ENCODE data around the gene CXXC5. TPM values are rescaled to one million over a fixed set of nuclear protein-coding genes. Genes with fewer than 3 reads are reported as not detected.

The CXXC5 gene
- total RNA-seq, 1 experiment from 2014 or later: 97.2 TPM

DNA sequence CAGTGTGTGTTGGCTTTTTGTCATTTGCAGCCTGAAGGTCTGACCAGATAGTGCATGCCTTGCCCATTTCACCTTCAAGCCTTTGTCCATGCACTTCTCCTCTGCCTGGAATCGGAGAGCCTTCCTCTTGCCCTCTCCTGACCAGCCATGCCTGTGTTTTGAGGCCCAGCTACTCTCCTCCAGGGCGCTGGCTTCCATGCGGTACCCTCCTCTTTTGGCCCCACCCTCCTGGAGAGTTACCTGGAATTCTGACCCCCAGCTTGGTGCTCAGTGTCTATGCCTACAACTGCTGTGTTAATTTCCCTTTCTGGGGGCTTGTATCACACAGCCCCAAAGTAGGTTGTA is 52.5 kb downstream of the CXXC5 start (continued):
- TF ChIP-seq, protein P1, sequence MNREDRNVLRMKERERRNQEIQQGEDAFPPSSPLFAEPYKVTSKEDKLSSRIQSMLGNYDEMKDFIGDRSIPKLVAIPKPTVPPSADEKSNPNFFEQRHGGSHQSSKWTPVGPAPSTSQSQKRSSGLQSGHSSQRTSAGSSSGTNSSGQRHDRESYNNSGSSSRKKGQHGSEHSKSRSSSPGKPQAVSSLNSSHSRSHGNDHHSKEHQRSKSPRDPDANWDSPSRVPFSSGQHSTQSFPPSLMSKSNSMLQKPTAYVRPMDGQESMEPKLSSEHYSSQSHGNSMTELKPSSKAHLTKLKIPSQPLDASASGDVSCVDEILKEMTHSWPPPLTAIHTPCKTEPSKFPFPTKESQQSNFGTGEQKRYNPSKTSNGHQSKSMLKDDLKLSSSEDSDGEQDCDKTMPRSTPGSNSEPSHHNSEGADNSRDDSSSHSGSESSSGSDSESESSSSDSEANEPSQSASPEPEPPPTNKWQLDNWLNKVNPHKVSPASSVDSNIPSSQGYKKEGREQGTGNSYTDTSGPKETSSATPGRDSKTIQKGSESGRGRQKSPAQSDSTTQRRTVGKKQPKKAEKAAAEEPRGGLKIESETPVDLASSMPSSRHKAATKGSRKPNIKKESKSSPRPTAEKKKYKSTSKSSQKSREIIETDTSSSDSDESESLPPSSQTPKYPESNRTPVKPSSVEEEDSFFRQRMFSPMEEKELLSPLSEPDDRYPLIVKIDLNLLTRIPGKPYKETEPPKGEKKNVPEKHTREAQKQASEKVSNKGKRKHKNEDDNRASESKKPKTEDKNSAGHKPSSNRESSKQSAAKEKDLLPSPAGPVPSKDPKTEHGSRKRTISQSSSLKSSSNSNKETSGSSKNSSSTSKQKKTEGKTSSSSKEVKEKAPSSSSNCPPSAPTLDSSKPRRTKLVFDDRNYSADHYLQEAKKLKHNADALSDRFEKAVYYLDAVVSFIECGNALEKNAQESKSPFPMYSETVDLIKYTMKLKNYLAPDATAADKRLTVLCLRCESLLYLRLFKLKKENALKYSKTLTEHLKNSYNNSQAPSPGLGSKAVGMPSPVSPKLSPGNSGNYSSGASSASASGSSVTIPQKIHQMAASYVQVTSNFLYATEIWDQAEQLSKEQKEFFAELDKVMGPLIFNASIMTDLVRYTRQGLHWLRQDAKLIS (CRISPR knock-in tag; IDR thresholded peaks at IDR 0.05; ENCODE audit: borderline replicate concordance): no peak
- no peak for TF ChIP-seq CREB1 (CRISPR knock-in tag; IDR thresholded peaks at IDR 0.05)

DNA sequence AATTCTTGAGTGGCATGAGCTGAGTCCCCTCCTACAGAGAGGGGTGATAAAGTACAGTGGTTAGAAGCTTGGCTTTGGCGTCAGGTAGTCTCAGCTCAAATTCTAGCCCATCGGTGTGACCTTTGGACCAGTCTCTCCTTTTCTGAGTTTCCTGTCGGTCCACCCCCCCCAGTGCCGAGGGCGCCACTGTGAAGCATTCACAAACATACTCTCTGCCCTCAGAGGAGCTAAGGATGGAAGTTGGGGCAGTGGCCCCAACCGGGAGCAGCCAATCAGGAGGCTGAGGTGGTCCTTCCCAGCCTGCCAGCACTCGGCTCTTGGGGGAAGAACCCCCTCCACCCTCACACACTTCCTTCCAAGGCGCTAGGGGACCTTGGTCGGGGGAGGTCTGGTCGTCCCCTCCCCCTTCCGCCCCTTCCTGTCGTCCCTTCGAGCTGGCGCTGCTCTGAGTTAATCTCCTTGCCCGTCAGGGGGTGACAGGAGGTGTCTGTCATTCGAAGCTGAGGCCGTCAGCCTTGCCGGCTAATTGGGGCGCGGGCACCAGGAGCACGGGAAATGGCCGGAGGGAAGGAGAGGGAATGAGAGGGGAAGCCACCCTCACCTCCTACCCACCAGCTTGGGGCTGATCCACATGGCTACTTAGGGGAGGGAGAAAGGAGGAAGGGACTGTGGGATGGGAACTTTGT is 53.0 kb downstream of the CXXC5 start:
- CTCF ChIA-PET: interaction anchor here (0.9 to 5.8 kb wide), 18 partner anchors 8 to 137 kb away, joined by 3 to 86 read pairs (median 6); partner anchors contain the start of gene CXXC5
- peak; percentile 76 for DNase-seq (ENCODE audit: low spot score)
- peaks cover 19% of the 10 kb centered on the region for H3K27me3 Mint-ChIP-seq (ENCODE audit: low read depth)
- no peak for TF ChIP-seq IRF2 (CRISPR knock-in tag; IDR thresholded peaks at IDR 0.05; ENCODE audit: borderline replicate concordance, low read depth)
- TF ChIP-seq, protein P2, sequence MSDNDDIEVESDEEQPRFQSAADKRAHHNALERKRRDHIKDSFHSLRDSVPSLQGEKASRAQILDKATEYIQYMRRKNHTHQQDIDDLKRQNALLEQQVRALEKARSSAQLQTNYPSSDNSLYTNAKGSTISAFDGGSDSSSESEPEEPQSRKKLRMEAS (CRISPR knock-in tag; IDR thresholded peaks at IDR 0.05): peak; percentile 88; the same call in 1 of the 2 replicates
- no peak for TF ChIP-seq CREM (CRISPR knock-in tag; IDR thresholded peaks at IDR 0.05)
- TF ChIP-seq, protein P3, sequence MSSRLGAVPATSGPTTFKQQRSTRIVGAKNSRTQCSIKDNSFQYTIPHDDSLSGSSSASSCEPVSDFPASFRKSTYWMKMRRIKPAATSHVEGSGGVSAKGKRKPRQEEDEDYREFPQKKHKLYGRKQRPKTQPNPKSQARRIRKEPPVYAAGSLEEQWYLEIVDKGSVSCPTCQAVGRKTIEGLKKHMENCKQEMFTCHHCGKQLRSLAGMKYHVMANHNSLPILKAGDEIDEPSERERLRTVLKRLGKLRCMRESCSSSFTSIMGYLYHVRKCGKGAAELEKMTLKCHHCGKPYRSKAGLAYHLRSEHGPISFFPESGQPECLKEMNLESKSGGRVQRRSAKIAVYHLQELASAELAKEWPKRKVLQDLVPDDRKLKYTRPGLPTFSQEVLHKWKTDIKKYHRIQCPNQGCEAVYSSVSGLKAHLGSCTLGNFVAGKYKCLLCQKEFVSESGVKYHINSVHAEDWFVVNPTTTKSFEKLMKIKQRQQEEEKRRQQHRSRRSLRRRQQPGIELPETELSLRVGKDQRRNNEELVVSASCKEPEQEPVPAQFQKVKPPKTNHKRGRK (CRISPR knock-in tag; IDR thresholded peaks at IDR 0.05; ENCODE audit: borderline replicate concordance): no peak
- TF ChIP-seq, protein P4, sequence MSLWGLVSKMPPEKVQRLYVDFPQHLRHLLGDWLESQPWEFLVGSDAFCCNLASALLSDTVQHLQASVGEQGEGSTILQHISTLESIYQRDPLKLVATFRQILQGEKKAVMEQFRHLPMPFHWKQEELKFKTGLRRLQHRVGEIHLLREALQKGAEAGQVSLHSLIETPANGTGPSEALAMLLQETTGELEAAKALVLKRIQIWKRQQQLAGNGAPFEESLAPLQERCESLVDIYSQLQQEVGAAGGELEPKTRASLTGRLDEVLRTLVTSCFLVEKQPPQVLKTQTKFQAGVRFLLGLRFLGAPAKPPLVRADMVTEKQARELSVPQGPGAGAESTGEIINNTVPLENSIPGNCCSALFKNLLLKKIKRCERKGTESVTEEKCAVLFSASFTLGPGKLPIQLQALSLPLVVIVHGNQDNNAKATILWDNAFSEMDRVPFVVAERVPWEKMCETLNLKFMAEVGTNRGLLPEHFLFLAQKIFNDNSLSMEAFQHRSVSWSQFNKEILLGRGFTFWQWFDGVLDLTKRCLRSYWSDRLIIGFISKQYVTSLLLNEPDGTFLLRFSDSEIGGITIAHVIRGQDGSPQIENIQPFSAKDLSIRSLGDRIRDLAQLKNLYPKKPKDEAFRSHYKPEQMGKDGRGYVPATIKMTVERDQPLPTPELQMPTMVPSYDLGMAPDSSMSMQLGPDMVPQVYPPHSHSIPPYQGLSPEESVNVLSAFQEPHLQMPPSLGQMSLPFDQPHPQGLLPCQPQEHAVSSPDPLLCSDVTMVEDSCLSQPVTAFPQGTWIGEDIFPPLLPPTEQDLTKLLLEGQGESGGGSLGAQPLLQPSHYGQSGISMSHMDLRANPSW (CRISPR knock-in tag; conservative IDR thresholded peaks at IDR 0.05; ENCODE audit: low read depth): no peak
- no peak for TF ChIP-seq ZNF317 (CRISPR knock-in tag; IDR thresholded peaks at IDR 0.05; ENCODE audit: borderline replicate concordance, low read depth)
- TF ChIP-seq ZNF121 (CRISPR knock-in tag; IDR thresholded peaks at IDR 0.05): no peak
- no peak for TF ChIP-seq GABPB1 (CRISPR knock-in tag; IDR thresholded peaks at IDR 0.05)
- TF ChIP-seq, protein P5, sequence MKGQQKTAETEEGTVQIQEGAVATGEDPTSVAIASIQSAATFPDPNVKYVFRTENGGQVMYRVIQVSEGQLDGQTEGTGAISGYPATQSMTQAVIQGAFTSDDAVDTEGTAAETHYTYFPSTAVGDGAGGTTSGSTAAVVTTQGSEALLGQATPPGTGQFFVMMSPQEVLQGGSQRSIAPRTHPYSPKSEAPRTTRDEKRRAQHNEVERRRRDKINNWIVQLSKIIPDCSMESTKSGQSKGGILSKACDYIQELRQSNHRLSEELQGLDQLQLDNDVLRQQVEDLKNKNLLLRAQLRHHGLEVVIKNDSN (CRISPR knock-in tag; IDR thresholded peaks at IDR 0.05): no peak
- TF ChIP-seq E2F5 (CRISPR knock-in tag; IDR thresholded peaks at IDR 0.05): 0 out of 2 replicates have a peak, but pooled peaks have one; percentile 50
- TF ChIP-seq RORB (CRISPR knock-in tag; IDR thresholded peaks at IDR 0.05): no peak
- TF ChIP-seq FOXP1 (CRISPR knock-in tag; IDR thresholded peaks at IDR 0.05; ENCODE audit: borderline replicate concordance): peak; percentile 87
- no peak for TF ChIP-seq ZNF425 (CRISPR knock-in tag; conservative IDR thresholded peaks at IDR 0.05)
- peak; percentile 87 for TF ChIP-seq SP1 (CRISPR knock-in tag; conservative IDR thresholded peaks at IDR 0.05)
- TF ChIP-seq, protein P6, sequence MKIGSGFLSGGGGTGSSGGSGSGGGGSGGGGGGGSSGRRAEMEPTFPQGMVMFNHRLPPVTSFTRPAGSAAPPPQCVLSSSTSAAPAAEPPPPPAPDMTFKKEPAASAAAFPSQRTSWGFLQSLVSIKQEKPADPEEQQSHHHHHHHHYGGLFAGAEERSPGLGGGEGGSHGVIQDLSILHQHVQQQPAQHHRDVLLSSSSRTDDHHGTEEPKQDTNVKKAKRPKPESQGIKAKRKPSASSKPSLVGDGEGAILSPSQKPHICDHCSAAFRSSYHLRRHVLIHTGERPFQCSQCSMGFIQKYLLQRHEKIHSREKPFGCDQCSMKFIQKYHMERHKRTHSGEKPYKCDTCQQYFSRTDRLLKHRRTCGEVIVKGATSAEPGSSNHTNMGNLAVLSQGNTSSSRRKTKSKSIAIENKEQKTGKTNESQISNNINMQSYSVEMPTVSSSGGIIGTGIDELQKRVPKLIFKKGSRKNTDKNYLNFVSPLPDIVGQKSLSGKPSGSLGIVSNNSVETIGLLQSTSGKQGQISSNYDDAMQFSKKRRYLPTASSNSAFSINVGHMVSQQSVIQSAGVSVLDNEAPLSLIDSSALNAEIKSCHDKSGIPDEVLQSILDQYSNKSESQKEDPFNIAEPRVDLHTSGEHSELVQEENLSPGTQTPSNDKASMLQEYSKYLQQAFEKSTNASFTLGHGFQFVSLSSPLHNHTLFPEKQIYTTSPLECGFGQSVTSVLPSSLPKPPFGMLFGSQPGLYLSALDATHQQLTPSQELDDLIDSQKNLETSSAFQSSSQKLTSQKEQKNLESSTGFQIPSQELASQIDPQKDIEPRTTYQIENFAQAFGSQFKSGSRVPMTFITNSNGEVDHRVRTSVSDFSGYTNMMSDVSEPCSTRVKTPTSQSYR (CRISPR knock-in tag; IDR thresholded peaks at IDR 0.05): peak; percentile 86; the same call in 1 of the 2 replicates
- no peak for TF ChIP-seq GRHL2 (CRISPR knock-in tag; IDR thresholded peaks at IDR 0.05; ENCODE audit: insufficient replicate concordance, severe bottlenecking)

More for the DNA sequence above, 53.0 kb downstream of the CXXC5 start:
- POLR2A ChIA-PET: interaction anchor here (0.8 to 6.8 kb wide), 7 partner anchors 9 to 64 kb away, joined by 4 to 89 read pairs (median 4); partner anchors contain the start of gene CXXC5
- H3K36me3 Mint-ChIP-seq: no peaks in the 10 kb centered on the region
- H3K27ac Mint-ChIP-seq: peak overlapping the region; percentile 94
- H3K9me3 Mint-ChIP-seq: no peaks in the 10 kb centered on the region
- peak; percentile 38 for ATAC-seq
- peaks cover 54% of the 10 kb centered on the region for H3K4me1 Mint-ChIP-seq
- peak overlapping the region; percentile 46 for H3K4me3 Mint-ChIP-seq
